HG03066 (cell line): ENCODE data around the gene SLC2A2.
"Not testable (repeated sequence)": the region's sequence is repeated elsewhere in the genome, so short reads cannot be mapped to it uniquely, and the experiment has no call there.

Experiments used
- ATAC-seq: cut with Tn5 transposase; IDR thresholded peaks from one replicate; pipeline ENCODE4 v1.9.1; 2021; ENCODE audit warnings: low read depth; ENCODE audit not compliant: unreplicated experiment

Gene SLC2A2

GRCh38 chr3:170989100-170989648 lies 37.3 kb downstream of the SLC2A2 start:
- ATAC-seq = no peak

- ATAC-seq = no peak
These were observed 38.1 kb downstream of the SLC2A2 start for GRCh38 chr3:170988378-170988777.

- no peak for ATAC-seq
These were observed 41.2 kb downstream of the SLC2A2 start for GRCh38 chr3:170985304-170985703.

GRCh38 chr3:170982733-170983132 lies 43.8 kb downstream of the SLC2A2 start:
- ATAC-seq = peak; percentile 97

GRCh38 chr3:170980399-170980798 lies 46.1 kb downstream of the SLC2A2 start:
- no peak for ATAC-seq

DNA sequence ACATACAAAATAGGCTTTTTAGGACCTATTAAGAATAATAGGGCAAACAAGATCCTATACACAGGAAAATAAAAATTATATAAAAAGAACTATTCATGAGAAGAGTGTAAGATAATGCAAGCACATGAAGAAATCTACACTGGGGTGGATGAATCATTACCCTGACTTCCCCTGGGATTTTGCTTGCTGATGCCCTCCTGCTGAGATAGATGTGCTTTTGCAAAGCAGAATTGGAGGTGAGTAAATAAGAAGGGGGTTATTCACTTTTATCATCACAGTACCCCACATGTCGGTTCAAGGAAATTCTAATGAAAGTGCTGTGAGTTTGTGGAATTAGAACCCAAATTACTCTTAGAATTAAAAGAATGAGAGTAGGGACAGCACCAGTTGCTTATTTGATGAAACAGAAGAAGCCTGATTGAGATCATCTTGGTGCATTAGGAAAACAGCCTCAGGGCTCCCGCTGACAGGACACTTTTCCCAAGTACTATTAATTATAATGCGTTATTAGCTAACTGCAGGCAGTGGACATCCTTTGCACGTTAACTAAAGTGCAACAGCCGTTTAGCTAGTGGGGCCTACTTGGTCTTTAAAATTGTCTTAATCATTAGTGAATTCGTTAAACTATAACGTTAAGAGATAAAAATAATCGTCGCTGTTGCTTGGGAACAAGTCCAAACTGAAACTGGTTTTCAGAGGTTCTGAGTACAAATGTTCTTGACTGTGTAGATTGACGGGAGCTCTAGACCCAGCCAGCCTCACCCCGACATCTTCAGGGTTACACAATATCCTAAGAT lies 48.4 kb downstream of the SLC2A2 start:
- ATAC-seq = no peak

DNA sequence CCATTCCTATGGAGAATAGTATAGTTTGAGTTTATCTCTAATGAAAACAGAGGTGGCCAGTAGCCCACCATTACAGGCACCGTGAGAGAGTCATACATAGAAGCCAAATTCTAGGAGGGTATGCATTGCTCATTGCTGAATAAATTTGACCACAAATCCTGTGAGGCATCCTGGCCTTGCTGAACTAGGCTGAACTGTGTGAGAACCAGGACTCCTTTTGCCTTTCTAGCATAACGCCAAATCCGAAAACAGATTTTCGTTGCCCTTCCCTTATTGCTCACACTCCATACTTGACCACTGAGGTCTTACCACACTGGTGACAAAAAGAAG lies 50.4 kb downstream of the SLC2A2 start:
- no peak for ATAC-seq

GRCh38 chr3:170975283-170976189 lies 51.0 kb downstream of the SLC2A2 start:
- no peak for ATAC-seq

GRCh38 chr3:170974872-170975271 lies 51.6 kb downstream of the SLC2A2 start:
- ATAC-seq = no peak

- not testable (repeated sequence) for ATAC-seq
These were observed 53.6 kb downstream of the SLC2A2 start for GRCh38 chr3:170972917-170973316.

- no peak for ATAC-seq
These were observed 59.4 kb downstream of the SLC2A2 start for GRCh38 chr3:170967126-170967525.

DNA sequence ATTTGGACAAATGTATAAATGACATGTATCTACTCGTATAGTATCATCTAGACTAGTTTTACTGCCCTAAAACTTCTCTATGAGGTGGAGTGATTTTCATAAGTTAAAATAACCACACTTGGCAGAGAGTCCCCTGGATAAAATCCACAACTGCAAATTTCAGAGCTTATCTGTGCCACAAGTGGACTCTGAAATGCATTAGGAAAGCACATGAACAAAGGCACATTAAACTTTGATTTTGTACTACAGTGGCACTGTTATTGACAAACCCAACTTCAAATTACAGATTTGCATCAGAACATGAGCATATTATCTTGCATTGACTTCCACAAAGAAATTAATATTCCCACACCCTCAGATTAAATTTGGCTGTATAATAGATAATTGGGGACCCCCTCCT lies 60.0 kb downstream of the SLC2A2 start:
- ATAC-seq = no peak

DNA sequence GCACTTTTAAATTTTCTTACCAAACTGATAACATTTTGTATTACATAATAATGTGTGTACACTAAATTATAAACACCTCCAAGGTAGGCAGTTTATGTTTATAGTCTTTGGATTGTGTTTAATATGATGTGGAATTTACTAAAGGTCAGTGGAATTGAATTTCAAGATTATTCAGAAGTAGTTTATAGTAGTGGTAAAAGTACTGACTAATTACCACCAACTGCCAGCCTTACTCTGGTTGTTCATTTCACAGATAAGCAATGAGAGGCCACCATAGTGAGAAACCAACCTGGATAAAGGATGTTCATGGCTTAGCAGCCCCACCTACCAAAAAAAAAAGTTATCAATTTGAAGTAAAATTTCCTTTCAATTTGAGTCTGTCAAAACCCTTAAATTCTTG lies 64.1 kb downstream of the SLC2A2 start:
- no peak for ATAC-seq

DNA sequence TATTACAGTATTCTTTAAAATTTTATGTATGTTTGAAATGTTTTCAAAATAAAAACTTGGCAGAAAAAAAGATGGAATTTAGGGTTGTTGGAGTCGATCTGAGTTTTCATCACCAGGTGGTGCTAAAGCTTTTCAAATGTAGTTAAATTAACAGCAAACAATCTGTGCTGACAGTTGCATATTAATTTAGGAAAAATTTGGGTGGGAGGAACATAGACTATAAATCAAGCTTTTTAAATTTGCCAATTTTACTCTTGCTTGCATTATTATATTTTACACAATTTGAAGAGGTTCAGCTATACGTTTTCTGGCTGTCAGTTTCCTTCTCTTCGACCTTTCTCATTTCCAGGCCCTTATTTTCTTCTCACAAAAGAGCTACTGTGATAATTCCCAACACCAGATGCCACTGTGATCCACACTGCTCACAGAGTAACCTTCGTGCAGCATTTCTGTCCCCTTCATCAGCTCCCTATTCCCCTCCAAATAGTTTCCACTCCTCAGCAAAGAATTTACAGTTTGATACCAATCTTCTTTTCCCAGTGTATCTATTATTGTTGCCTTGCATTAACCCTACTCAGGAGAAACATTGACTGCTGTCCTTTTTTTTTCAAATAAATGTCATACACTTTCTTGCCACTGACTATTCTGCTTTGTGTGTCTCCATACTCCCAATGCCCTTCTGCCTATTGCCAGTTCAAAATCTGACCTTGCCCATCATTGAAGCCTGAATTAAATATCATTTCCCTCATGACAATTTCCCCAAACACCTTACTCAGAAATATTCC lies 64.7 kb downstream of the SLC2A2 start:
- no peak for ATAC-seq

- no peak for ATAC-seq
These were observed 67.1 kb downstream of the SLC2A2 start for GRCh38 chr3:170959457-170959856.

DNA sequence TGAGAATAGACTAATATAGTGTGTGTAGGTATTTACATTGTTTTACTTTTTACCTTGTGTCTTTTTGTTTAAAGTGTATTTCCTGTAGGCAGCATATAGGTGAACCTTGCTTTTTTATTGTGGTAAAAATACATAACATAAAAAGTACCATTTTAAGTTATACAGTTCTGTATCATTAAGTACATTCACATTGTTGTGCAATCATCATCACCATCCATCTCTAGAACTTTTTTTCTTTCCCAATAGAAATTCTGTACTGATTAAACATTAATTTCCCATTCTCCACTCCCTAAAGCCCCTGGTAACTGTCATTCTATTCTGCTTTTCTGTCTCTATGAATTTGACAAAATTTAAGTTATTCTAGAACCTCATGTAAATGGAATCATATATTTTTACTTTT lies 69.9 kb downstream of the SLC2A2 start:
- ATAC-seq = no peak

GRCh38 chr3:170953736-170954135 lies 72.8 kb downstream of the SLC2A2 start:
- no peak for ATAC-seq

- ATAC-seq = no peak
These were observed 73.3 kb downstream of the SLC2A2 start for GRCh38 chr3:170953229-170953628.

GRCh38 chr3:170949211-170949610 lies 77.3 kb downstream of the SLC2A2 start:
- ATAC-seq = no peak

- no peak for ATAC-seq
These were observed 79.3 kb downstream of the SLC2A2 start for GRCh38 chr3:170947018-170947769.
